Lower lobe of right lung (tissue), 2 donors: ENCODE data around the gene SLC10A3. TPM values are rescaled to one million over a fixed set of nuclear protein-coding genes. Genes with fewer than 3 reads are reported as not detected.

Experiments
- ATAC-seq, 2 donors: fragments of 200-7000 bp; cut with Tn5 transposase; one replicate each; pipeline ENCODE4 v1.9.1; 2020 to 2022; ENCODE audit warnings: mild to moderate bottlenecking in 2 of 2, moderate library complexity in 2 of 2
- DNase-seq: peaks from one replicate; pipeline ENCODE4 v3.0.0-alpha.2; 2020
- H3K27ac ChIP-seq: fragments of 200-600 bp; one replicate; pipeline ENCODE4 v1.8.0; 2022
- H3K27me3 ChIP-seq: fragments of 200-600 bp; one replicate; pipeline ENCODE4 v1.8.0; 2022; ENCODE audit warnings: low read depth
- H3K36me3 ChIP-seq: fragments of 200-600 bp; one replicate; pipeline ENCODE4 v1.8.0; 2022; ENCODE audit warnings: mild to moderate bottlenecking
- H3K4me1 ChIP-seq: fragments of 200-600 bp; one replicate; pipeline ENCODE4 v1.8.0; 2022
- H3K4me3 ChIP-seq: fragments of 200-600 bp; one replicate; pipeline ENCODE4 v1.8.0; 2022; ENCODE audit warnings: mild to moderate bottlenecking
- H3K9me3 ChIP-seq: fragments of 200-600 bp; one replicate; pipeline ENCODE4 v1.8.0; 2022
- intact Hi-C: fragments of 100-400 bp; cut with DNase I; formaldehyde crosslinking; loops from one replicate; pipeline ENCODE4 v1.11.0; 2022
- total RNA-seq: library from RNA; stranded (reverse); fragmentation: NEBNext Ultra II Directional; extraction: Animal tissue kit (Norgen Biotek cat#: 25700); gene quantifications from one replicate; pipeline ENCODE4 v1.2.1, GENCODE V29; 2021
- TF ChIP-seq, protein P1 (sequence below): fragments of 200-600 bp; IDR thresholded peaks from one replicate; pipeline ENCODE4 v1.8.0; 2022; ENCODE audit warnings: antibody characterized with exemption, mild to moderate bottlenecking
- donor health status: DM: no; HTN: yes; CAD: no; lungs with severe emphysema.

Gene SLC10A3
- total RNA-seq, 1 donor from 2014 or later: 20.2 TPM

DNA sequence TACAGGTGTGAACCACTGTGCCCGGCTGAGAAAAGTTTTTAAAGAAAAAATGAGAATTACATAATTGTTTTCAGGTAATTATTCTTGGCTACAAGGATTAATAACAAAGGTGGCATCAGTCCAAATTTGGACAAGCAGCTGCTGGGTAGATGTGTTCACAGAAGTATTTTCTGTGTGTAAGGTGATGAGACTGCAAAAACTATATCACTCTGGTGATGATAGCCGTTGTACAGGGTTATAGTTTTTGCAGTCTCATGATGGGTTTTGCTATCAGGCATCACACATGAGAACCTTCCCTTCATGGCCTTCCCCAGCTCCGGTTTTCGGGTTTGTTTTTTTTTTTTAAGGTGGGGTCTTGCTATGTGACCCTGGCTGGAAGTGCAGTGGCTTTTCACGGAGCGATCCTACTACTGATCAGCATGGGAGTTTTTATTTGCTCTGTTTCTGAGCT is 5.1 kb upstream of the SLC10A3 start:
- H3K27ac ChIP-seq: no peak overlapping the region
- ATAC-seq: no peak
- TF ChIP-seq, protein P1, sequence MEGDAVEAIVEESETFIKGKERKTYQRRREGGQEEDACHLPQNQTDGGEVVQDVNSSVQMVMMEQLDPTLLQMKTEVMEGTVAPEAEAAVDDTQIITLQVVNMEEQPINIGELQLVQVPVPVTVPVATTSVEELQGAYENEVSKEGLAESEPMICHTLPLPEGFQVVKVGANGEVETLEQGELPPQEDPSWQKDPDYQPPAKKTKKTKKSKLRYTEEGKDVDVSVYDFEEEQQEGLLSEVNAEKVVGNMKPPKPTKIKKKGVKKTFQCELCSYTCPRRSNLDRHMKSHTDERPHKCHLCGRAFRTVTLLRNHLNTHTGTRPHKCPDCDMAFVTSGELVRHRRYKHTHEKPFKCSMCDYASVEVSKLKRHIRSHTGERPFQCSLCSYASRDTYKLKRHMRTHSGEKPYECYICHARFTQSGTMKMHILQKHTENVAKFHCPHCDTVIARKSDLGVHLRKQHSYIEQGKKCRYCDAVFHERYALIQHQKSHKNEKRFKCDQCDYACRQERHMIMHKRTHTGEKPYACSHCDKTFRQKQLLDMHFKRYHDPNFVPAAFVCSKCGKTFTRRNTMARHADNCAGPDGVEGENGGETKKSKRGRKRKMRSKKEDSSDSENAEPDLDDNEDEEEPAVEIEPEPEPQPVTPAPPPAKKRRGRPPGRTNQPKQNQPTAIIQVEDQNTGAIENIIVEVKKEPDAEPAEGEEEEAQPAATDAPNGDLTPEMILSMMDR: no peak
- H3K36me3 ChIP-seq: no peaks in the 10 kb centered on the region
- H3K27me3 ChIP-seq: no peaks in the 10 kb centered on the region
- no peaks in the 10 kb centered on the region for H3K9me3 ChIP-seq
- no peak for DNase-seq
- intact Hi-C loops: no loop called here
- no peaks in the 10 kb centered on the region for H3K4me1 ChIP-seq
- no peak overlapping the region for H3K4me3 ChIP-seq

- DNase-seq (no peak), ATAC-seq (no peak)
- no peak overlapping the region for H3K4me3 ChIP-seq
- intact Hi-C loops: no loop called here
- no peak overlapping the region for H3K27ac ChIP-seq
- H3K4me1 ChIP-seq: peaks cover under 1% of the 10 kb centered on the region
- no peaks in the 10 kb centered on the region for H3K36me3 ChIP-seq
- H3K27me3 ChIP-seq: no peaks in the 10 kb centered on the region
- TF ChIP-seq, protein P1: no peak
- H3K9me3 ChIP-seq: no peaks in the 10 kb centered on the region
Observed at GRCh38 chrX:154494715-154495114, 4.3 kb upstream of the SLC10A3 start.

DNA sequence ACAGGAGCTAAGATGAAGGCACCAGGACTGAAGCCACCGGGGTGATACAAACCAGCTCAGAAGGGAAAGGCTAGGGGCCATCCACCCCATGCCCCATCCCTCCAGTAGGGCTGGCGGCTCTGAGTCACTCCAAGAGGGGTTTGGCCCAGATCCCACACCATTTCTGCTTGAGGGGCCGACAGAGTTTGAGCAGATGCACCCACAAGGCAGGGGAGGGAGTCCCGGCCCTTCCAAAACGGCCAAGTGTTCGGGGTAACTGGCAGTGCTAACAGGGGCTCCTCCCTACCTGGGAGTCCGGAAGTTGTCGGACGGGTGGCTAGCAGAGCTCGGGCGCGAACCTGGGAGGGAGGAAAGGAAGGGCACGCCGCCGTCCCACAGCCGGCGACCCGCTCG is 412 bp downstream of the SLC10A3 start:
- Histone ChIP-seq H3K27ac (peak overlapping the region; percentile 94), H3K27me3 (no peaks in the 10 kb centered on the region), H3K36me3 (peaks cover 3% of the 10 kb centered on the region), H3K9me3 (no peaks in the 10 kb centered on the region), H3K4me3 (peak overlapping the region; percentile 63), H3K4me1 (peaks cover 24% of the 10 kb centered on the region)
- no peak for DNase-seq
- TF ChIP-seq, protein P1: no peak
- intact Hi-C loops: no loop called here
- peak; percentile 21 to 25 for ATAC-seq

GRCh38 chrX:154489182-154489581 is 1.2 kb downstream of the SLC10A3 start:
- DNase-seq: no peak
- H3K4me1 ChIP-seq: peaks cover 25% of the 10 kb centered on the region
- H3K27me3 ChIP-seq: no peaks in the 10 kb centered on the region
- peak overlapping the region; percentile 63 for H3K4me3 ChIP-seq
- no peak for ATAC-seq
- H3K27ac ChIP-seq: no peak overlapping the region
- TF ChIP-seq, protein P1: no peak
- intact Hi-C loops: no loop called here
- H3K36me3 ChIP-seq: peaks cover 12% of the 10 kb centered on the region
- no peaks in the 10 kb centered on the region for H3K9me3 ChIP-seq

DNA sequence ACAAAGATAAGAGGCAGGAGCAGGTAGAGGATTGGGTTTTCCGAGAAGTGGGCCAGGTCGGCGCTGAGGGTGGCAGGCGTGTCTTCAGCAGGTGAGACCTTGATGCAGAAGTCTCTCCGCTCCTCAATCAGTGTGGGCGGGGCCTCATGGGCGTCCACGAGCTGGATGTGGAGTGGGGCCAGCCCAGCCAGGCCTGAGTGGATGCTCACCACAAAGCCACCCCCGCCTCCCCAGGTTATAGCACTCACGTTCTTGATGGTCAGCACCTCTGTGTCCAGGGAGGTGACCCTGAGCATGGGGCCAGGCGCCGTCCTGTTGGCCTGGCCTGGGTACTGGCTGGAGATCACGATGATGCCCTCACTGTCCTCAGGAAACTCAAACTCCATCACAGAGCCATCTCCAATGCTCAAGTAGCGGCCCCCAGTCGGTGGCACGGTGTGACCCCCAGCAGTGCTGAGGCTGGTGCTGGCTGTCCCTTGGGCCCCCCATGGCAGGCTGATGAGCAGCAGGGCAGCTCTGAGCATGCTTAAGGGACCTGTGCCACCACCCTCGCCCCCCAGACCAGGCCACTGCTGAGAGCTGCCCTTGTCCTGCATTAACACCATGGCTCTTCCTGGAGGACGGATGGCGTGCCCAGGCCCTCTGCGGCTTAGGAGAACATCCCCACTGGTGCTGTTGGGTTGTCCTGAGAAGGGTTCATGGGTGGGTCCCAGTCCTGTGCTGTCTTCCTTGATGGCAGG is 1.9 kb downstream of the SLC10A3 start:
- Histone ChIP-seq H3K36me3 (peaks cover 14% of the 10 kb centered on the region), H3K27me3 (no peaks in the 10 kb centered on the region), H3K4me1 (peaks cover 25% of the 10 kb centered on the region), H3K9me3 (no peaks in the 10 kb centered on the region), H3K27ac (no peak overlapping the region), H3K4me3 (no peak overlapping the region)
- ATAC-seq (no peak), DNase-seq (no peak)
- TF ChIP-seq, protein P1: no peak
- intact Hi-C loops: no loop called here
